ENCODE data around the gene DNAJC5G. TPM values are rescaled to one million over a fixed set of nuclear protein-coding genes. Genes with fewer than 3 reads are reported as not detected.

Gene DNAJC5G
- total and polyA plus RNA-seq, 2 of the 13 experiments (the other 11 are each of a cell fraction or from before 2014, with no cell fraction given): 0.05 TPM; not detected in 1

GRCh38 chr2:27271631-27272340, 3.4 kb upstream of the DNAJC5G start:
- WGBS (ENCODE audit: low lambda C conversion rate): 30% methylated on average over 11 of the region's 11 CpGs
- no peaks in the 10 kb centered on the region for H3K9me3 ChIP-seq (ENCODE audit: low read length)
- in situ Hi-C loops (cut with HindIII; ENCODE audit: extremely low pct_ligation_motif_present, low pct_unique_long_range_greater_than_20kb): no loop called here
- ChIA-PET POLR2A (interaction anchor here (0.7 to 1.7 kb wide), 5 partner anchors 9 to 253 kb away, joined by 3 to 6 read pairs (median 3); partner anchors contain the start of genes ATRAID, SLC30A3 and SLC5A6), CTCF (ENCODE audit: low intra/inter-chr PET ratio, low total read pairs) (no interaction called here)
- peak; percentile 47 for ATAC-seq
- peak; percentile 23 for FAIRE-seq
- no peak for DNase-seq (ENCODE audit: low spot score)
- H3K4me1 ChIP-seq (ENCODE audit: insufficient read depth, low read length): peaks cover 12% of the 10 kb centered on the region; the same call in 1 of the 2 replicates
- no peak overlapping the region for H3K9ac ChIP-seq (ENCODE audit: insufficient read depth, low read depth, low read length)
- no peak overlapping the region for H3K4me3 ChIP-seq (replicated peaks in 1 of 3; ENCODE audit: insufficient read depth in 1 of 3, low read depth in 2 of 3, low read length in 3 of 3)
- H3K27ac ChIP-seq (ENCODE audit: extremely low read length, insufficient read depth, low read length): no peak overlapping the region
- no peak overlapping the region for H3K4me2 ChIP-seq (ENCODE audit: low read depth, low read length)
- H2AFZ ChIP-seq (ENCODE audit: low read length): no peak overlapping the region
- H3K27me3 ChIP-seq (ENCODE audit: control insufficient read depth in 1 of 2, insufficient read depth in 2 of 2, low read length in 2 of 2): peaks cover 7 to 66% of the 10 kb centered on the region in 2 experiments
- no peaks in the 10 kb centered on the region for H3K79me2 ChIP-seq (ENCODE audit: insufficient read depth, low read length)
- no TSS peak for BruUV-seq (replicated peaks)
- no peaks in the 10 kb centered on the region for H3K36me3 ChIP-seq (replicated peaks in 1 of 2; ENCODE audit: control insufficient read depth in 1 of 2, insufficient read depth in 2 of 2, low read length in 2 of 2)
- H4K20me1 ChIP-seq (ENCODE audit: insufficient read depth, low read length): no peaks in the 10 kb centered on the region
- intact Hi-C loops (cut with micrococcal nuclease; ENCODE audit: unreplicated experiment): no loop called here
- TF ChIP-seq ZNF879 (CRISPR knock-in tag; IDR thresholded peaks at IDR 0.05): no peak
- no peak for TF ChIP-seq ZNF558 (CRISPR knock-in tag; IDR thresholded peaks at IDR 0.05; ENCODE audit: borderline replicate concordance)
- TF ChIP-seq BATF2 (CRISPR knock-in tag; IDR thresholded peaks at IDR 0.05): no peak
- no peak for TF ChIP-seq RFX1 (IDR thresholded peaks at IDR 0.05)
- TF ChIP-seq ZNF678 (CRISPR knock-in tag; IDR thresholded peaks at IDR 0.05): no peak
- TF ChIP-seq ZNF318 (CRISPR knock-in tag; IDR thresholded peaks at IDR 0.05): no peak
- no peak for TF ChIP-seq PCBP1 (IDR thresholded peaks at IDR 0.05; ENCODE audit: borderline replicate concordance, low read depth, low read length)
- TF ChIP-seq NONO (IDR thresholded peaks at IDR 0.05): no peak
- TF ChIP-seq NONO (CRISPR knock-in tag; conservative IDR thresholded peaks at IDR 0.05): no peak
- TF ChIP-seq PBX2 (CRISPR knock-in tag; IDR thresholded peaks at IDR 0.05): no peak
- no peak for TF ChIP-seq ZNF10 (CRISPR knock-in tag; IDR thresholded peaks at IDR 0.05; ENCODE audit: borderline replicate concordance, low read depth)
- TF ChIP-seq GATAD2A (CRISPR knock-in tag; IDR thresholded peaks at IDR 0.05): no peak
- TF ChIP-seq ZZZ3 (CRISPR knock-in tag; IDR thresholded peaks at IDR 0.05; ENCODE audit: borderline replicate concordance): no peak
- no peak for TF ChIP-seq RBAK (CRISPR knock-in tag; IDR thresholded peaks at IDR 0.05)
- no peak for TF ChIP-seq ZNF484 (CRISPR knock-in tag; IDR thresholded peaks at IDR 0.05; ENCODE audit: borderline replicate concordance, low read depth)
- no peak for TF ChIP-seq ZNF564 (CRISPR knock-in tag; IDR thresholded peaks at IDR 0.05)
